Measurements from ENCODE around the gene MARF1. TPM values are rescaled to one million over a fixed set of nuclear protein-coding genes. Genes with fewer than 3 reads are reported as not detected.

Gene MARF1
- total RNA-seq, 1 experiment from 2014 or later: 59.4 TPM

MicroRNA genes within 50 kb of the gene (microRNA counts, 767-probe panel; counts per million panel counts)
- microRNA hsa-miR-484: not detected

Other genes with a start within 250 kb of the MARF1 start
- not detected for gene MPV17L, start 247.4 kb downstream of the MARF1 start, total RNA-seq (2021; ENCODE audit: unreplicated experiment)
- gene BMERB1, start 208.6 kb downstream of the MARF1 start, total RNA-seq (2021; ENCODE audit: unreplicated experiment): 43.6 TPM
- gene NDE1, start 7.1 kb upstream of the MARF1 start, total RNA-seq (2021; ENCODE audit: unreplicated experiment): 103 TPM
- gene MYH11, start 213.9 kb upstream of the MARF1 start, total RNA-seq (2021; ENCODE audit: unreplicated experiment): 0.61 TPM
- gene CEP20, start 245.4 kb upstream of the MARF1 start, total RNA-seq (2021; ENCODE audit: unreplicated experiment): 67.7 TPM

Measured in HCT116 (cell line).